GM19193 (cell line): ENCODE results near the gene C1QTNF5.

Source experiments
- POLR2A ChIP-seq: IDR thresholded peaks from 4 replicates; pipeline ENCODE4 v1.6.1; 2011; ENCODE audit not compliant: insufficient read depth, insufficient read length; ENCODE audit errors: extremely low read depth

Gene C1QTNF5

GRCh38 chr11:119307219-119307618 is 33.5 kb downstream of the C1QTNF5 start:
- no peak for TF ChIP-seq POLR2A

- no peak for TF ChIP-seq POLR2A
Observed at GRCh38 chr11:119306373-119306890, 34.3 kb downstream of the C1QTNF5 start.

GRCh38 chr11:119305556-119306372 is 34.9 kb downstream of the C1QTNF5 start:
- no peak for TF ChIP-seq POLR2A

- TF ChIP-seq POLR2A, result no peak
Observed at GRCh38 chr11:119303227-119303718, 37.4 kb downstream of the C1QTNF5 start.

GRCh38 chr11:119300198-119300964 is 40.3 kb downstream of the C1QTNF5 start:
- TF ChIP-seq POLR2A, result no peak

GRCh38 chr11:119299416-119299815 is 41.3 kb downstream of the C1QTNF5 start:
- TF ChIP-seq POLR2A, result no peak

- no peak for TF ChIP-seq POLR2A
Observed at GRCh38 chr11:119298726-119299125, 42.0 kb downstream of the C1QTNF5 start.

GRCh38 chr11:119297938-119298337 is 42.7 kb downstream of the C1QTNF5 start:
- no peak for TF ChIP-seq POLR2A

- no peak for TF ChIP-seq POLR2A
Observed at GRCh38 chr11:119295178-119295577, 45.5 kb downstream of the C1QTNF5 start.

GRCh38 chr11:119293461-119293860 is 47.2 kb downstream of the C1QTNF5 start:
- TF ChIP-seq POLR2A, result no peak

- no peak for TF ChIP-seq POLR2A
Observed at GRCh38 chr11:119290894-119291497, 49.7 kb downstream of the C1QTNF5 start.
